Pancreas (tissue), 10 donors: ENCODE measurements around the gene SLC16A3. TPM values are rescaled to one million over a fixed set of nuclear protein-coding genes. Genes with fewer than 3 reads are reported as not detected.

Experiments
- ATAC-seq, 4 donors: fragments of 200-7000 bp; cut with Tn5 transposase; one replicate each; pipeline versions ENCODE4 v1.8.0 to v1.9.1; 2020; ENCODE audit warnings: mild to moderate bottlenecking in 4 of 4, moderate library complexity in 4 of 4
- DNase-seq, 6 donors: peaks; one replicate each; pipeline ENCODE4 v3.0.0-alpha.2; 2020
- FAIRE-seq: peaks from 2 replicates; lab custom pipeline; 2012; peaks lifted over from hg19 to GRCh38; lab: Jason Lieb, UNC
- H3K27ac ChIP-seq, 4 donors: fragments of 200-600 bp; sonication (generic); 1 replicate in 3 of 4; 2 replicates in 1 of 4; pipeline versions ENCODE4 v1.5.0 to v1.8.0; 2020
- H3K27me3 ChIP-seq, 4 donors: fragments of 200-600 bp; one replicate each; pipeline ENCODE4 v1.8.0; 2021
- H3K36me3 ChIP-seq, 3 donors: fragments of 200-600 bp; sonication (generic) in 1 of 3; one replicate each; pipeline versions ENCODE4 v1.5.0 to v1.8.0; 2020 to 2021
- H3K4me1 ChIP-seq, 3 donors: fragments of 200-600 bp; one replicate each; pipeline ENCODE4 v1.8.0; 2021
- H3K4me3 ChIP-seq, 4 donors: fragments of 200-600 bp; sonication (generic) in 2 of 4; one replicate each; pipeline versions ENCODE4 v1.5.0 to v1.8.0; 2020 to 2021
- H3K9me3 ChIP-seq, 4 donors: fragments of 200-600 bp; one replicate each; pipeline ENCODE4 v1.8.0; 2021
- CTCF ChIP-seq, 4 donors: fragments of 200-600 bp; sonication (generic) in 3 of 4; IDR thresholded peaks; one replicate each; pipeline versions ENCODE4 v1.5.0 to v1.8.0; 2021; ENCODE audit warnings: antibody characterized with exemption in 4 of 4
- WGBS, 2 donors: extraction: QIAGEN DNeasy Blood & Tissue Kit; methylation state at CpG; one replicate each; pipeline ENCODE4 v1.1.7; 2013; 5-methylcytosine and 5-hydroxymethylcytosine counted together
- intact Hi-C, 3 donors: fragments of 100-400 bp; cut with DNase I; formaldehyde crosslinking; loops; one replicate each; pipeline versions ENCODE4 v1.11.1 to v1.14.2; 2022
- polyA plus RNA-seq, 2 donors: library from polyadenylated mRNA; stranded (reverse); fragments of 200-250 nt; gene quantifications; one replicate each; pipeline ENCODE4 v1.2.3, GENCODE V29; 2013
- total RNA-seq, 6 donors: library from RNA; stranded (reverse); fragmentation: NEBNext Ultra II Directional in 4 of 6; extraction: Animal tissue kit (Norgen Biotek cat#: 25700) in 4 of 6; gene quantifications; one replicate each; pipeline versions ENCODE4 v1.2.1 to v1.2.4, GENCODE V29; 2021 to 2023
- donor health status: healthy with polysubstance abuse.
- donor health status: DM: no; HTN: no; CAD: no; lungs with moderate emphysema.
- donor health status: DM: no; HTN: no; CAD: no.
- donor health status: control.
- donor health status: control.
- donor health status: Bipolar disorder and iron deficiency.
- donor health status: DM: yes; HTN: yes; CAD: no.
- donor health status: DM: no; HTN: no; CAD: no.
- donor health status: DM: no; HTN: no; CAD: no.
- donor health status: DM: yes; HTN: yes; CAD: no.

The SLC16A3 gene
- total and polyA plus RNA-seq, 8 donors: 1.2 to 22.8 (median 3.7) TPM

- intact Hi-C loops: no loop called here
- no peaks in the 10 kb centered on the region for H3K36me3 ChIP-seq
- DNase-seq: no peak
- ATAC-seq: no peak
- peaks cover 10 to 31% (median 12%) of the 10 kb centered on the region in 3 donors for H3K4me1 ChIP-seq
- no peaks in the 10 kb centered on the region for H3K27me3 ChIP-seq
- FAIRE-seq: no peak
- H3K27ac ChIP-seq: no peak overlapping the region
- TF ChIP-seq CTCF (IDR thresholded peaks at IDR 0.05): no peak
- WGBS, 2 donors: 84 to 89% methylated on average over 5 of the region's 5 CpGs
- no peaks in the 10 kb centered on the region for H3K9me3 ChIP-seq
- H3K4me3 ChIP-seq: no peak overlapping the region
These were observed 48.1 kb downstream of the SLC16A3 start for GRCh38 chr17:82276938-82277337.

GRCh38 chr17:82277851-82278250 lies 49.0 kb downstream of the SLC16A3 start:
- DNase-seq: peak in 1 of 6 donors; percentile 24
- no peak for FAIRE-seq
- WGBS, 2 donors: 59 to 67% methylated on average over 12 of the region's 12 CpGs
- Histone ChIP-seq H3K36me3 (no peaks in the 10 kb centered on the region), H3K27ac (no peak overlapping the region), H3K4me1 (peaks cover 12 to 35% (median 15%) of the 10 kb centered on the region in 3 donors), H3K9me3 (no peaks in the 10 kb centered on the region), H3K4me3 (no peak overlapping the region), H3K27me3 (no peaks in the 10 kb centered on the region)
- intact Hi-C loops: no loop called here
- no peak for ATAC-seq
- TF ChIP-seq CTCF (IDR thresholded peaks at IDR 0.05): no peak

DNA sequence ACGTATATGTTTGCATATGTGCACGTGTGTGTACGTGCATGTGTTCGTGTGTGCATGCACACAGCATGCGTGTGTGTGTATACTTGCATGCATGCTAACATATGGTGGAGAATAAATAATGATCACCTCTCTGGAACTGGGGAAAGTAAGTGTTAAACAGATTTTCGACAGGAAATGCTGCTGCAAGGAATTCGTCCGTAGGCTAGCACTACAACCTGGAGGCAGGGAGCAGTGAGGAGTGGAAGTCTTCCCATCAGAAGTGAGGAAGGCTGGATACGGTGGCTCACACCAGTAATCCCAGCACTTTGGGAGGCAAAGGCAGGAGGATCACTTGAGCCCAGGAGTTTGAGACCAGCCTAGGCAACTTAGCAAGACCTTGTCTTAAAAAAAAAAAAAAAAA lies 49.5 kb downstream of the SLC16A3 start:
- 72 to 74% methylated on average over 9 of the region's 9 CpGs for WGBS, 2 donors
- ATAC-seq: no peak
- FAIRE-seq: no peak
- DNase-seq: peak in 1 of 6 donors; percentile 3
- H3K27ac ChIP-seq: peak overlapping the region in 2 of 4 donors; percentile 39 to 46
- H3K27me3 ChIP-seq: no peaks in the 10 kb centered on the region
- intact Hi-C loops: no loop called here
- peaks cover 12 to 35% (median 15%) of the 10 kb centered on the region in 3 donors for H3K4me1 ChIP-seq
- H3K36me3 ChIP-seq: no peaks in the 10 kb centered on the region
- H3K9me3 ChIP-seq: no peaks in the 10 kb centered on the region
- TF ChIP-seq CTCF (IDR thresholded peaks at IDR 0.05): no peak
- H3K4me3 ChIP-seq: no peak overlapping the region

DNA sequence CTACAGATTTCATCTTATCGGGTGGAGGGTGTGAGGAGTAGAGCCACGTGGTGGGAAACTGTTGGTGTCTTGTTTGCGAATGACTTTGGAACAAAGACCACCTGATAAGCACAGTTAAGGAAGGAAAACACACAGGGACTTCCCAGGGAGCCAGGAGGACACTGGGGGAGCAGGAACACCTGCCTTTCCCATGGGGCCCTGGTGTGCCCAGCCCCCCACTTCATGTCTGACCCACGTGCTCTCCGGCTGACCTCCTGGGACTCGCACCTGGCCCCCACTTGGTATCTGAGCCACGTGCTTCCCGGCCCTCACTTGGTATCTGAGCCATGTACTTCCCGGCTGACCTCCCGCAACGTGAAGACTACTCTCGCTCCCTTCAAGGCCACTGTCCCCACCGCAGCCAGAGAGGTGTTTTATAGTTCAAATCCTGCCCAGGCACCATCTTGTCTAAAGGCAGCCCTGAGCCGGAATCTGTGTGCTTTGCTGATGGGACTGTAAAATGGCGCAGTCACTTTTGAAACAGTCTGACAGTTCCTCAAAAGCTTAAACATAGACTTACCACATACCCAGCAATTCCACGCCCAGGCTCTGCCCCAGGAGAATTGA lies 50.0 kb downstream of the SLC16A3 start:
- Histone ChIP-seq H3K27me3 (no peaks in the 10 kb centered on the region), H3K9me3 (no peaks in the 10 kb centered on the region), H3K36me3 (no peaks in the 10 kb centered on the region), H3K4me1 (peaks cover 12 to 33% (median 15%) of the 10 kb centered on the region in 3 donors), H3K4me3 (no peak overlapping the region), H3K27ac (peak overlapping the region in 2 of 4 donors; percentile 39 to 46)
- intact Hi-C loops: no loop called here
- ATAC-seq (peak; percentile 5 to 75 (median 36)), DNase-seq (peak in 3 of 6 donors; percentile 66 to 80 (median 71)), FAIRE-seq (no peak)
- TF ChIP-seq CTCF (IDR thresholded peaks at IDR 0.05): no peak
- 35 to 44% methylated on average over 16 of the region's 16 CpGs for WGBS, 2 donors

DNA sequence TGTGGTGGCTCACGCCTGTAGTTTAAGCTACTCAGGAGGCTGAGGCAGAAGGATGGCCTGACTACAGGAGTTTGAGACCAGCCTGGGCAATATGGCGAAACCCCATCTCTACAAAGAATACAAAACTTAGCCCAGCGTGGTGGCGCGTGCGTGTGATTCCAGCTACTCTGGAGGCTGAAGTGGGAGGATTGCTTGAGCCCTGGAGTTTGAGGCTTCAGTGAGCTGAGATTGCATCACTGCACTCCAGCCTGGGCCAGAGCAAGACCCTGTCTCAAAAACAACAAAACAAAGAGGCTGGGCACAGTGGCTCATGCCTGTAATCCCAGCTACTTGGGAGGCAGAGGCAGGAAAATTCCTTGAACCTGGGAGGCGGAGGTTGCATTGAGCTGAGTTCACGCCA lies 51.7 kb downstream of the SLC16A3 start:
- Histone ChIP-seq H3K4me1 (peaks cover 9 to 27% (median 12%) of the 10 kb centered on the region in 3 donors), H3K27me3 (no peaks in the 10 kb centered on the region), H3K27ac (no peak overlapping the region), H3K4me3 (no peak overlapping the region), H3K36me3 (no peaks in the 10 kb centered on the region), H3K9me3 (no peaks in the 10 kb centered on the region)
- TF ChIP-seq CTCF (IDR thresholded peaks at IDR 0.05): no peak
- no peak for FAIRE-seq
- intact Hi-C loops: no loop called here
- WGBS, 2 donors: 94 to 97% methylated on average over 8 of the region's 8 CpGs
- DNase-seq: peak in 1 of 6 donors; percentile 17
- no peak for ATAC-seq
